CD4-positive, alpha-beta T cell treated with Interleukin-6 for 4 hours (primary cell): ENCODE measurements around the gene ASPDH.
"Not testable (repeated sequence)": the region's sequence is repeated elsewhere in the genome, so short reads cannot be mapped to it uniquely, and the experiment has no call there.

Experiments
- DNase-seq: peaks from one replicate; pipeline ENCODE4 v3.0.0-alpha.2; 2020; ENCODE audit warnings: mixed read lengths

ASPDH gene

GRCh38 chr19:50476224-50476906 lies 37.3 kb downstream of the ASPDH start, which contains the start of the genes EMC10 and GARIN5A:
EMC10 (plus strand) TSS chr19:50476507; CDS start chr19:50476545, 38 bp downstream.
GARIN5A (minus strand) TSS chr19:50476848; CDS start chr19:50476388, 460 bp downstream.
- peak; percentile 91 for DNase-seq

- DNase-seq = peak; percentile 5
Measured at GRCh38 chr19:50475736-50476223, 37.9 kb downstream of the ASPDH start.

GRCh38 chr19:50475101-50475568 lies 38.6 kb downstream of the ASPDH start:
- DNase-seq = no peak

- not testable (repeated sequence) for DNase-seq
Measured at GRCh38 chr19:50473336-50473735, 40.4 kb downstream of the ASPDH start.

GRCh38 chr19:50468818-50469217 lies 44.9 kb downstream of the ASPDH start:
- DNase-seq = no peak

- no peak for DNase-seq
Measured at GRCh38 chr19:50467566-50467965, 46.1 kb downstream of the ASPDH start.

GRCh38 chr19:50466706-50467039 lies 47.0 kb downstream of the ASPDH start:
- DNase-seq = no peak

GRCh38 chr19:50465986-50466705 lies 47.6 kb downstream of the ASPDH start:
- no peak for DNase-seq

- DNase-seq = no peak
Measured at GRCh38 chr19:50465000-50465399, 48.7 kb downstream of the ASPDH start.

- no peak for DNase-seq
Measured at GRCh38 chr19:50464348-50464747, 49.4 kb downstream of the ASPDH start.

GRCh38 chr19:50462970-50463369 lies 50.7 kb downstream of the ASPDH start:
- no peak for DNase-seq
